VCaP (cell line): ENCODE results near the gene F7.

Experiments used
- H3K27ac ChIP-seq: fragments of 450-650 bp; 2 replicates; pipeline ENCODE4 v1.5.1; 2017
- CTCF ChIP-seq: fragments of 450-650 bp; conservative IDR thresholded peaks from 2 replicates; pipeline ENCODE4 v1.5.1; 2017; ENCODE audit warnings: mild to moderate bottlenecking, moderate library complexity

F7 gene

GRCh38 chr13:113120300-113121182 is 14.9 kb downstream of the F7 start:
- no peak overlapping the region for H3K27ac ChIP-seq
- no peak for TF ChIP-seq CTCF

- no peak overlapping the region for H3K27ac ChIP-seq
These were observed 15.8 kb downstream of the F7 start for GRCh38 chr13:113121183-113121927.

GRCh38 chr13:113121928-113122471 is 16.4 kb downstream of the F7 start:
- TF ChIP-seq CTCF = no peak
- H3K27ac ChIP-seq = no peak overlapping the region

More at GRCh38 chr13:113121183-113121927, 15.8 kb downstream of the F7 start:
- no peak for TF ChIP-seq CTCF

- no peak for TF ChIP-seq CTCF
- no peak within 1 kb of the TSS for H3K27ac ChIP-seq
These were observed 17.1 kb downstream of the F7 start, which contains the start of gene F10 for GRCh38 chr13:113122550-113123225. F10 (plus strand) TSS chr13:113122799; CDS start chr13:113122856, 57 bp downstream.

- H3K27ac ChIP-seq = no peak overlapping the region
- TF ChIP-seq CTCF = no peak
These were observed 17.9 kb downstream of the F7 start for GRCh38 chr13:113123226-113124201.

GRCh38 chr13:113124211-113124970 is 18.8 kb downstream of the F7 start:
- no peak overlapping the region for H3K27ac ChIP-seq
- no peak for TF ChIP-seq CTCF
